Upper lobe of left lung (tissue), 6 donors: ENCODE data around the gene PNRC2. TPM values are rescaled to one million over a fixed set of nuclear protein-coding genes. Genes with fewer than 3 reads are reported as not detected.

Experiments used
- ATAC-seq, 2 donors: fragments of 200-7000 bp; cut with Tn5 transposase; one replicate each; pipeline ENCODE4 v1.9.1; 2022; ENCODE audit warnings: mild to moderate bottlenecking in 2 of 2, moderate library complexity in 2 of 2; ENCODE audit not compliant: low FRiP score in 2 of 2
- DNase-seq, 2 donors: peaks; one replicate each; pipeline ENCODE4 v3.0.0-alpha.2; 2019 to 2020
- H3K27ac ChIP-seq, 4 donors: fragments of 200-600 bp; sonication (generic); one replicate each; pipeline ENCODE4 v1.5.1; 2016 to 2019
- H3K27me3 ChIP-seq, 4 donors: fragments of 200-600 bp; sonication (generic); one replicate each; pipeline ENCODE4 v1.5.1; 2017 to 2019
- H3K36me3 ChIP-seq, 4 donors: fragments of 200-600 bp; sonication (generic); one replicate each; pipeline ENCODE4 v1.5.1; 2016 to 2019
- H3K4me1 ChIP-seq, 4 donors: fragments of 200-600 bp; sonication (generic); one replicate each; pipeline ENCODE4 v1.5.1; 2018 to 2019
- H3K4me3 ChIP-seq, 4 donors: fragments of 200-600 bp; sonication (generic); one replicate each; pipeline ENCODE4 v1.5.1; 2017 to 2019; ENCODE audit warnings: mild to moderate bottlenecking in 2 of 4, moderate library complexity in 1 of 4
- H3K9me3 ChIP-seq, 4 donors: fragments of 200-600 bp; sonication (generic); one replicate each; pipeline ENCODE4 v1.5.1; 2018 to 2019
- CTCF ChIP-seq, 6 experiments: fragments of 450-650 bp in 4 of 6; fragments of 200-600 bp in 2 of 6; sonication (generic) in 2 of 6; IDR thresholded peaks; one replicate each; pipeline ENCODE4 v1.5.1; 2016 to 2019; ENCODE audit warnings: antibody characterized with exemption in 6 of 6
- EP300 ChIP-seq, 4 donors: sonication (generic); formaldehyde crosslinking; IDR thresholded peaks; one replicate each; pipeline ENCODE4 v1.5.1; 2017; ENCODE audit warnings: antibody characterized with exemption in 4 of 4, control low read depth in 2 of 4
- POLR2A ChIP-seq, 4 donors: fragments of 450-650 bp; IDR thresholded peaks; one replicate each; pipeline ENCODE4 v1.5.1; 2016 to 2017; ENCODE audit warnings: antibody characterized with exemption in 4 of 4, mild to moderate bottlenecking in 2 of 4
- POLR2AphosphoS5 ChIP-seq, 2 donors: sonication (generic); formaldehyde crosslinking; IDR thresholded peaks; one replicate each; pipeline ENCODE4 v1.5.1; 2017; ENCODE audit warnings: antibody characterized with exemption in 2 of 2
- WGBS, 2 donors: methylation state at CpG; one replicate each; pipeline ENCODE4 v1.1.5; 2017 to 2018; 5-methylcytosine and 5-hydroxymethylcytosine counted together
- total RNA-seq, 6 donors: library from RNA; depleted of rRNA in 4 of 6; stranded (reverse); fragments of >200 nt in 4 of 6; gene quantifications; one replicate each; pipeline versions ENCODE4 v1.1.0 to v1.2.1, GENCODE V29; 2016 to 2021
- donor health status: DM: no; HTN: no; CAD: no; lungs with moderate emphysema.
- donor health status: DM: no; HTN: yes; CAD: no; lungs with severe emphysema.

Gene PNRC2
- total RNA-seq, 6 donors from 2014 or later = 101 to 892 (median 139) TPM

DNA sequence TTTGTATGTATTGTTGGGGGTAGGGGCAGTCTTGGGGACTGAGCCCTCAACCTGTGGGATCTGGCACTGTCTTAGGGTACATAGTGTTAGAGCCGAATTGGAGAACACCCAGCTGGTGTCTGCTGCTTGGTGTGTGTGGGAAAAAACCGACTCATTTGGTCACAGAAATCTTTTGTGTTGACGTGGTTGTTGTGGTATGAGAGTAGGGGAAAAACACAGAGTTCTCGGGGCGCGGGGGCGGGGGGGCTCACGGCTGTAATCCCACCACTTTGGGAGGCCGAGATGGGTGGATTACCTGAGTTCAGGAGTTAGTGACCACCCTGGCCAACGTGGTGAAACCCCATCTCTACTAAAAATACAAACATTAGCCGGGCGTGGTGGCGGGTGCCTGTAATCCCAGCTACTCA, 35.8 kb downstream of the PNRC2 start:
- no peak overlapping the region for H3K4me3 ChIP-seq
- DNase-seq (peak in 1 of 2 donors; percentile 24), ATAC-seq (no peak)
- no peaks in the 10 kb centered on the region for H3K36me3 ChIP-seq
- H3K4me1 ChIP-seq = no peaks in the 10 kb centered on the region
- no peak overlapping the region for H3K27ac ChIP-seq
- no peaks in the 10 kb centered on the region for H3K9me3 ChIP-seq
- WGBS, 2 donors = 68 to 83% methylated on average over 11 to 13 of the region's 13 CpGs
- H3K27me3 ChIP-seq = no peaks in the 10 kb centered on the region
- TF ChIP-seq CTCF (IDR thresholded peaks at IDR 0.05) (no peak), POLR2A (IDR thresholded peaks at IDR 0.05) (no peak), POLR2AphosphoS5 (IDR thresholded peaks at IDR 0.05) (no peak), EP300 (IDR thresholded peaks at IDR 0.05) (no peak)

- ATAC-seq (no peak), DNase-seq (no peak)
- Histone ChIP-seq H3K36me3 (no peaks in the 10 kb centered on the region), H3K27ac (no peak overlapping the region), H3K9me3 (no peaks in the 10 kb centered on the region), H3K4me3 (no peak overlapping the region), H3K27me3 (no peaks in the 10 kb centered on the region), H3K4me1 (no peaks in the 10 kb centered on the region)
- TF ChIP-seq POLR2AphosphoS5 (IDR thresholded peaks at IDR 0.05) (no peak), POLR2A (IDR thresholded peaks at IDR 0.05) (no peak), EP300 (IDR thresholded peaks at IDR 0.05) (no peak), CTCF (IDR thresholded peaks at IDR 0.05) (no peak)
- 89 to 90% methylated on average over 10 of the region's 10 CpGs for WGBS, 2 donors
These were observed 37.1 kb downstream of the PNRC2 start for GRCh38 chr1:23996700-23997229.

GRCh38 chr1:23997812-23998211, 38.2 kb downstream of the PNRC2 start:
- Histone ChIP-seq H3K27me3 (no peaks in the 10 kb centered on the region), H3K4me1 (no peaks in the 10 kb centered on the region), H3K9me3 (no peaks in the 10 kb centered on the region), H3K36me3 (no peaks in the 10 kb centered on the region), H3K27ac (no peak overlapping the region), H3K4me3 (no peak overlapping the region)
- ATAC-seq (no peak), DNase-seq (no peak)
- no peak for TF ChIP-seq POLR2AphosphoS5 (IDR thresholded peaks at IDR 0.05)
- no peak for TF ChIP-seq CTCF (IDR thresholded peaks at IDR 0.05)
- no peak for TF ChIP-seq POLR2A (IDR thresholded peaks at IDR 0.05)
- no peak for TF ChIP-seq EP300 (IDR thresholded peaks at IDR 0.05)
- 55 to 69% methylated on average over 1 of the region's 1 CpG for WGBS, 2 donors

DNA sequence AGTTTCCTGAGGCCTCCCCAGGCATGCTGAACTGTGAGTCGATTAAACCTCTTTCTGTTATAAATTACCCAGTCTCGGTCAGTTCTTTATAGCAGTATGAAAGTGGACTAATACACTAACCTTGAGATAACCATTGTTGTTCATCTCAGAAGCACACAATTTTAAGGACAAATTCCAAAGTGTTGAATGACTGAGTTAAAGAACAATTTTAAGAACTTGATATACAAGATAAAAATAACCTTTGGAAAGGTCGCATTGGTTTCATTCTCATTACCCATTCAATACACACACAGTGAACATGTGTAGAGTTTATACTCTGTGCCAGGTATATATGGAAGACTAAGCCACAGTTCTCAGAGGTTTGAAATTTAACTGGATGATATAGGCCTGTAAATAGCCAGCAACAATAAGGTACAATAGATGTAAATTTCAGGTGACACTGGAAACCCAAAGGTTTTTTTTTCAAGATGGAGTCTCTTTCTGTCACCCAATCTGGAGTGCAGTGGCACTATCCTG, 39.6 kb downstream of the PNRC2 start:
- DNase-seq (no peak), ATAC-seq (no peak)
- H3K9me3 ChIP-seq = no peaks in the 10 kb centered on the region
- H3K27ac ChIP-seq = no peak overlapping the region
- H3K4me1 ChIP-seq = no peaks in the 10 kb centered on the region
- H3K36me3 ChIP-seq = no peaks in the 10 kb centered on the region
- 71 to 72% methylated on average over 3 of the region's 3 CpGs for WGBS, 2 donors
- H3K4me3 ChIP-seq = no peak overlapping the region
- H3K27me3 ChIP-seq = no peaks in the 10 kb centered on the region
- no peak for TF ChIP-seq CTCF (IDR thresholded peaks at IDR 0.05)
- no peak for TF ChIP-seq POLR2A (IDR thresholded peaks at IDR 0.05)
- TF ChIP-seq POLR2AphosphoS5 (IDR thresholded peaks at IDR 0.05) = no peak
- no peak for TF ChIP-seq EP300 (IDR thresholded peaks at IDR 0.05)

DNA sequence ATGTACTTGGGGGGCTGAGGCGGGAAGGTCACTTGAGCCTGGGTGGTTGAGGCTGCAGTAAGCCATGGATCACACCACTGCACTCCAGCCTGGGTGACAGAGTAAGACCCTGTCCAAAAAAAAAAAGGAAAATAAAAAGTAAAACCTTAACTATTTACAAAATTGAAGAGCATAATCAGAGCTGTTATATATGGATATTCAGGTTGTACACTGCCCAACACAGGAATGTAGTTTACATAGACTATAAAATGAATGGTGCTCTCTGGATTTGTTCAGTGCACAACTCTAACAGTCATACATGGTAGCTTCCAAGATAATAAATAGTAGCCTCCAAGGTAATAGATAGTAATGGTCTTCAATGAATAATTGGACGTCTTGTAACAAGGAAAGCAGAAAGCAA, 43.1 kb downstream of the PNRC2 start:
- Histone ChIP-seq H3K4me1 (peaks cover 0 to 3% (median 0%) of the 10 kb centered on the region in 4 donors), H3K36me3 (no peaks in the 10 kb centered on the region), H3K4me3 (no peak overlapping the region), H3K27ac (no peak overlapping the region), H3K27me3 (no peaks in the 10 kb centered on the region), H3K9me3 (no peaks in the 10 kb centered on the region)
- no peak for DNase-seq
- TF ChIP-seq EP300 (IDR thresholded peaks at IDR 0.05) (no peak), POLR2A (IDR thresholded peaks at IDR 0.05) (no peak), POLR2AphosphoS5 (IDR thresholded peaks at IDR 0.05) (no peak), CTCF (IDR thresholded peaks at IDR 0.05) (no peak)
- WGBS, 2 donors = 79 to 85% methylated on average over 2 of the region's 2 CpGs
- no peak for ATAC-seq
